Measurements from ENCODE around the gene ULK1. TPM values are rescaled to one million over a fixed set of nuclear protein-coding genes. Genes with fewer than 3 reads are reported as not detected.
"Not testable (repeated sequence)": the region's sequence is repeated elsewhere in the genome, so short reads cannot be mapped to it uniquely, and the experiment has no call there.

Gene ULK1
- total RNA-seq, 1 donor from 2014 or later: 33.1 TPM

- no peaks in the 10 kb centered on the region for H3K4me1 ChIP-seq
- no peaks in the 10 kb centered on the region for H3K36me3 ChIP-seq
- no peak overlapping the region for H3K4me3 ChIP-seq
- peak in 1 of 2 donors; percentile 94 for DNase-seq (ENCODE audit: extremely low spot score in 2 of 2)
- TF ChIP-seq POLR2A (IDR thresholded peaks at IDR 0.05) (no peak), POLR2AphosphoS5 (IDR thresholded peaks at IDR 0.05; ENCODE audit: insufficient read depth in 1 of 2, low read depth in 1 of 2) (peak; percentile 35 to 45), CTCF (IDR thresholded peaks at IDR 0.05) (no peak)
- no peaks in the 10 kb centered on the region for H3K27me3 ChIP-seq
- intact Hi-C loops (cut with DNase I): no loop called here
- no peaks in the 10 kb centered on the region for H3K9me3 ChIP-seq
- no peak overlapping the region for H3K27ac ChIP-seq
Observed at GRCh38 chr12:131872154-131873051, 22.0 kb upstream of the ULK1 start.

GRCh38 chr12:131873293-131873692 lies 21.1 kb upstream of the ULK1 start:
- Histone ChIP-seq H3K4me3 (no peak overlapping the region), H3K36me3 (no peaks in the 10 kb centered on the region), H3K4me1 (no peaks in the 10 kb centered on the region), H3K27me3 (no peaks in the 10 kb centered on the region), H3K27ac (no peak overlapping the region), H3K9me3 (no peaks in the 10 kb centered on the region)
- DNase-seq (ENCODE audit: extremely low spot score in 2 of 2): no peak
- intact Hi-C loops (cut with DNase I): no loop called here
- no peak for TF ChIP-seq CTCF (IDR thresholded peaks at IDR 0.05)
- TF ChIP-seq POLR2A (IDR thresholded peaks at IDR 0.05): no peak
- TF ChIP-seq POLR2AphosphoS5 (IDR thresholded peaks at IDR 0.05; ENCODE audit: insufficient read depth in 1 of 2, low read depth in 1 of 2): no peak

- H3K9me3 ChIP-seq; H3K4me1 ChIP-seq; intact Hi-C loops (cut with DNase I); H3K27me3 ChIP-seq; DNase-seq (ENCODE audit: extremely low spot score in 2 of 2); H3K4me3 ChIP-seq; H3K27ac ChIP-seq; H3K36me3 ChIP-seq: not testable (repeated sequence)
Observed at GRCh38 chr12:131874972-131875371, 19.4 kb upstream of the ULK1 start.

- H3K36me3 ChIP-seq; DNase-seq (ENCODE audit: extremely low spot score in 2 of 2); H3K4me3 ChIP-seq; H3K27me3 ChIP-seq; H3K27ac ChIP-seq; H3K4me1 ChIP-seq; H3K9me3 ChIP-seq; intact Hi-C loops (cut with DNase I): not testable (repeated sequence)
Observed at GRCh38 chr12:131877216-131877615, 17.2 kb upstream of the ULK1 start.

GRCh38 chr12:131878436-131878835 lies 16.0 kb upstream of the ULK1 start:
- H3K36me3 ChIP-seq; H3K4me1 ChIP-seq; H3K4me3 ChIP-seq; DNase-seq (ENCODE audit: extremely low spot score in 2 of 2); H3K27ac ChIP-seq; H3K9me3 ChIP-seq; H3K27me3 ChIP-seq; intact Hi-C loops (cut with DNase I): not testable (repeated sequence)

GRCh38 chr12:131882804-131883520 lies 11.5 kb upstream of the ULK1 start:
- intact Hi-C loops (cut with DNase I): no loop called here
- H3K27me3 ChIP-seq: no peaks in the 10 kb centered on the region
- H3K4me1 ChIP-seq: peaks cover 8% of the 10 kb centered on the region
- no peaks in the 10 kb centered on the region for H3K9me3 ChIP-seq
- TF ChIP-seq POLR2AphosphoS5 (IDR thresholded peaks at IDR 0.05; ENCODE audit: insufficient read depth in 1 of 2, low read depth in 1 of 2) (no peak), CTCF (IDR thresholded peaks at IDR 0.05) (no peak), POLR2A (IDR thresholded peaks at IDR 0.05) (no peak)
- no peaks in the 10 kb centered on the region for H3K36me3 ChIP-seq
- no peak overlapping the region for H3K4me3 ChIP-seq
- peak overlapping the region; percentile 59 for H3K27ac ChIP-seq
- DNase-seq (ENCODE audit: extremely low spot score in 2 of 2): no peak
